ENCODE results near the gene DNAH8. TPM values are rescaled to one million over a fixed set of nuclear protein-coding genes. Genes with fewer than 3 reads are reported as not detected.

Gene DNAH8
- total RNA-seq: not detected in 2 replicates

GRCh38 chr6:38715016-38715689, at the start of gene DNAH8:
DNAH8 (plus strand) TSS chr6:38715311; CDS start chr6:38722810, 7,499 bp downstream.
- TF ChIP-seq CTCF (conservative IDR thresholded peaks at IDR 0.05; ENCODE audit: low read depth, low read length): no peak
- peak within 1 kb of the TSS; percentile 43 for H3K4me3 ChIP-seq (ENCODE audit: low read depth, low read length)
- DNase-seq (ENCODE audit: low read depth): no peak

GRCh38 chr6:38671885-38672467, 43.1 kb upstream of the DNAH8 start:
- DNase-seq (ENCODE audit: low read depth): no peak
- TF ChIP-seq CTCF (conservative IDR thresholded peaks at IDR 0.05; ENCODE audit: low read depth, low read length): peak; percentile 87
- H3K4me3 ChIP-seq (ENCODE audit: low read depth, low read length): no peak overlapping the region

- H3K4me3 ChIP-seq (ENCODE audit: low read depth, low read length): no peak overlapping the region
- no peak for TF ChIP-seq CTCF (conservative IDR thresholded peaks at IDR 0.05; ENCODE audit: low read depth, low read length)
- DNase-seq (ENCODE audit: low read depth): no peak
These were observed 41.5 kb upstream of the DNAH8 start for GRCh38 chr6:38673397-38674165.

- no peak for TF ChIP-seq CTCF (conservative IDR thresholded peaks at IDR 0.05; ENCODE audit: low read depth, low read length)
- no peak overlapping the region for H3K4me3 ChIP-seq (ENCODE audit: low read depth, low read length)
- no peak for DNase-seq (ENCODE audit: low read depth)
These were observed 38.7 kb upstream of the DNAH8 start for GRCh38 chr6:38676236-38676973.

- H3K4me3 ChIP-seq (ENCODE audit: low read depth, low read length): no peak overlapping the region
- no peak for TF ChIP-seq CTCF (conservative IDR thresholded peaks at IDR 0.05; ENCODE audit: low read depth, low read length)
- DNase-seq (ENCODE audit: low read depth): no peak
These were observed 38.1 kb upstream of the DNAH8 start for GRCh38 chr6:38676974-38677544.

GRCh38 chr6:38678178-38678760, 36.8 kb upstream of the DNAH8 start:
- TF ChIP-seq CTCF (conservative IDR thresholded peaks at IDR 0.05; ENCODE audit: low read depth, low read length): no peak
- no peak overlapping the region for H3K4me3 ChIP-seq (ENCODE audit: low read depth, low read length)
- DNase-seq (ENCODE audit: low read depth): no peak
